ENCODE results near the gene RARB.

- TF ChIP-seq CTCF (IDR thresholded peaks at IDR 0.05) (no peak), EP300 (IDR thresholded peaks at IDR 0.05) (no peak), POLR2AphosphoS5 (IDR thresholded peaks at IDR 0.05) (no peak)
Measured at GRCh38 chr3:25429361-25430286, 1.6 kb downstream of the RARB start.

Data from stomach (tissue), 4 donors.